Neuron (in vitro differentiated cells): Measurements from ENCODE around the gene SYP.

Source experiments
- H2AFZ ChIP-seq: one replicate; pipeline ENCODE4 v1.6.1; 2013; ENCODE audit warnings: low read depth, mild to moderate bottlenecking, inconsistent platforms, low read length, moderate library complexity
- H3K27me3 ChIP-seq: one replicate; pipeline ENCODE4 v1.6.1; 2013; ENCODE audit warnings: low read length; ENCODE audit not compliant: insufficient read depth
- H3K36me3 ChIP-seq: one replicate; pipeline ENCODE4 v1.6.1; 2013; ENCODE audit warnings: low read length; ENCODE audit not compliant: insufficient read depth
- H3K4me1 ChIP-seq: one replicate; pipeline ENCODE4 v1.6.1; 2013; ENCODE audit warnings: low read length; ENCODE audit not compliant: insufficient read depth
- H3K4me3 ChIP-seq: 2 replicates; pipeline ENCODE4 v1.5.1; 2013; ENCODE audit warnings: mild to moderate bottlenecking, low read length, moderate library complexity
- H3K9me3 ChIP-seq: one replicate; pipeline ENCODE4 v1.6.1; 2013; ENCODE audit warnings: low read length

Gene SYP

DNA sequence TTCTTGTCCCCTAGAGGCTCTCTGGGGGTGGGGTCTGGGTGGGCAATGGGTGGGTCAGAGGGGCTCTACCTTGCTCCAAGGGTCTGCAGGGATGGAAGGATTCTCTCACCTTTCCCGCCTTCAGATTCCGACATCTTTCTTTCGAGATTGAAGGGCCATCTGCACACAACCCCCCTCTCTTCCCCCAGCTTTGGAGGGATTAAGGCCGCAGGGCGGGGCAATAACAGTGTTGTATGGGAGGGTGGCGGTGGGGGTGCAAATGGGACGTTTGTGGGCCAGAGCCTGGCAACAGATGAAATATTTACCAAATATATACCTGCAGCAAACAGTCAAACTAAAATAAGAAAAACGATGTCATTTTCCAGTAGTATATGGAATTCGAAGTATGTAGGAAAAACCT is 33.2 kb upstream of the SYP start, which contains the start of gene CACNA1F:
Gene CACNA1F (minus strand): TSS at position 165 of the 400 bp plus-strand sequence. CDS start 31 bp downstream, at position 134.
- no peak within 1 kb of the TSS for H2AFZ ChIP-seq
- H3K36me3 ChIP-seq = no peaks in the 10 kb centered on the region
- no peaks in the 10 kb centered on the region for H3K4me1 ChIP-seq
- H3K27me3 ChIP-seq = no peaks in the 10 kb centered on the region
- H3K9me3 ChIP-seq = no peaks in the 10 kb centered on the region
- no peak within 1 kb of the TSS for H3K4me3 ChIP-seq

DNA sequence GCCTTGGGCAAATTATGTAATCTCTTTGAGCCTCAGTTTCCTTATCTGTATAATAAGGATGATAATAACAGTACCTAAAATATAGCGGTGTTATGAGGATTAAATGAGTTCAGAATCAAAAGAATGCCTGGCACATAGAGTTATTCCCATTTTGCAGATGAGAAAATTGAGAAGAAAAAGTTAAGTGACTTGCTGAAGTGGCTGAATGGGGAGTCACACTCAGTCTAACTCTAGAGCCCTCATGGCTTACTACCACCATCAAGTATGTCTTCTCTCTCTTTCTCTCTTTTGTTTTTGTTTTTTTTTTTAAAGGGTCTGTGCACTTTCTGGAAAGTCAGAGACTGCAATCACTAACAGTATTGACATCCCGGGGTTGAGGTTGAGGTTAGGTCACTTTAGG is 32.5 kb upstream of the SYP start:
- H3K36me3 ChIP-seq = no peaks in the 10 kb centered on the region
- H3K4me3 ChIP-seq = no peak overlapping the region
- H3K27me3 ChIP-seq = no peaks in the 10 kb centered on the region
- H2AFZ ChIP-seq = no peak overlapping the region
- no peaks in the 10 kb centered on the region for H3K4me1 ChIP-seq
- no peaks in the 10 kb centered on the region for H3K9me3 ChIP-seq

DNA sequence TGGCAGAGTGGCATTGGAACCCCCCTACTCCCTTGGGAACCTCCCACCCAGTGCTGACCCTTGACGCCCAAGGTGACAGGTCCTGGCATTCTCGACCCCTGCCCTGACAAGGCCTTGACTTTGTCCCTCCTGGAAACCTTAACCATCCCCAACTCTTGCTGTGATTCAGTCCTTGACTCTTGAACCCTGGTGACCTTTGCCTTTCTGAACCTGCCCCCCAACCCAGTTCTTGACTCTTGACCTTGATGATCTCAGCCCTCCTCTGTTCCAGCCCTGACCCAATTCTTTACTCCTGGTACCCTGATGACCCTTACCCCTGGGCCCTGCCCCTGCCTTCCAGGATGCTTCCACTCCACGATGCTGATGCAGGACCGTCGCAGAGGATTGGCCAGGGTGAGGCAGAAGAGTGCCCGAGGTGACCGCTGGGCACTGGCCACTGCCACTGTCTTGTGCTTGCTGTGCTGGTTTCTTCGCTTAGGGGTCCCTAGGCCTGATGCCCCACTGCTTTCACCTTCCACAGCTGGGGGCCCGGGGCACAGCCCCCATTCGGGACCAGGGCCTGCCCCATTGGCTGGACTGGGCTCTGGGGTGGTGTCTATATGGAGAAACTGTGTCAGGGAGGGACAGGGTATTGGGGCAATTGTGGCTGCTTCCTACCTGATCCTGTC is 31.5 kb upstream of the SYP start:
- Histone ChIP-seq H3K4me1 (no peaks in the 10 kb centered on the region), H3K9me3 (no peaks in the 10 kb centered on the region), H3K4me3 (no peak overlapping the region), H3K27me3 (no peaks in the 10 kb centered on the region), H3K36me3 (no peaks in the 10 kb centered on the region), H2AFZ (no peak overlapping the region)

DNA sequence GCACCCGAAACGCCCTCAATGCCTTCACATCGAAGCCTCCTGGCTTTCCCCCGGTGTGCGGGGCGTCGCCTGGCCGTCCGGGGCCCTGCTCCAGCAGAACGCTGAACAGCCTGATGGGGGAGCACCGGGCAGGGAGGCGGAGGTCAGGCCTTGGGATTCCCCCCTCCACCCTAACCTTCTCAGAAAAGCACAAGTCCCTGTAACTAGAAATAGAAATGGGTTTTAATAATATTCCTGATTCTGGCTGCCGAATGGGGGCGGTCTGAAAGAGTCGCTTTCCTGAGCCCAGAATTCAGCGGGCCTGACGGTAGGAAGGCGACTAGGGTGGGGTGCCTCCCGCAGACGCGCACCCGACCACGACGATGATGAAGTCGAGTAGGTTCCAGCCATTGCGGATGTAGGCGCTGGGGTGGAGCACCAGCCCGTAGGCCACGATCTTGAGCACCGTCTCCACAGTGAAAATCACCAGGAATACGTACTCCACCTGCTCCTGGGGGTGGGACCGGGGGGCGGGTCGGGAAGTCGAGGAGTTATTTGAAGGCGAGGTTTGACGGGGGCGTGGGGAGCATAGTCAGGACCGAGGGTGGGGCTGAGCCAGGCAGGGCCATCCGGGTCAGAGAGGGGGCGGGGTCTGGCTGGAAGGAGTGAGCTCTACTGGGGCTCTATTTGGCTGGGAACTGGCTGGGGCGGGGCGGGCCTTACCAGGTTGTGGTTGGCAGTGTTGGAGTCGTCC is 30.7 kb upstream of the SYP start:
- H3K36me3 ChIP-seq = no peaks in the 10 kb centered on the region
- H3K9me3 ChIP-seq = no peaks in the 10 kb centered on the region
- H3K4me1 ChIP-seq = no peaks in the 10 kb centered on the region
- H3K27me3 ChIP-seq = no peaks in the 10 kb centered on the region
- no peak overlapping the region for H2AFZ ChIP-seq
- H3K4me3 ChIP-seq = no peak overlapping the region

DNA sequence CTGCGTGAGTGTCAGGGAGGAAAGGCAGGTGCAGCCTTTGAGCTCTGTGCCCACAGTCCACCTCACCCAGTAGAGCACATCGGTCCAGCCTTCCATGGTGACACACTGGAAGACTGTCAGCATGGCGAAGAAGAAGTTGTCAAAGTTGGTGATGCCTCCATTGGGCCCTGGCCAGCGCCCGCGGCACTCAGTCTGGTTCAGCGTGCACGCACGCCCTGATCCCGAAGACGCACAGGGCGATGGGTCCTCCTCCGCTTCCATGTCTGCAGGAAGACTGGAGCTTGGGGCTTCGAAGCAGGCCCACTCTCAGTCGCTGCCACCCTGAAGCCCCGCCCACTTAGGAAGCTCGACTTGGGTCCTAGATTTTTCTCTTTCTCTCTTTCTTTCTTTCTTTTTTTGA is 28.2 kb upstream of the SYP start:
- H3K36me3 ChIP-seq = no peaks in the 10 kb centered on the region
- peaks cover 6% of the 10 kb centered on the region for H3K27me3 ChIP-seq
- no peak overlapping the region for H3K4me3 ChIP-seq
- H2AFZ ChIP-seq = no peak overlapping the region
- H3K4me1 ChIP-seq = no peaks in the 10 kb centered on the region
- H3K9me3 ChIP-seq = no peaks in the 10 kb centered on the region

DNA sequence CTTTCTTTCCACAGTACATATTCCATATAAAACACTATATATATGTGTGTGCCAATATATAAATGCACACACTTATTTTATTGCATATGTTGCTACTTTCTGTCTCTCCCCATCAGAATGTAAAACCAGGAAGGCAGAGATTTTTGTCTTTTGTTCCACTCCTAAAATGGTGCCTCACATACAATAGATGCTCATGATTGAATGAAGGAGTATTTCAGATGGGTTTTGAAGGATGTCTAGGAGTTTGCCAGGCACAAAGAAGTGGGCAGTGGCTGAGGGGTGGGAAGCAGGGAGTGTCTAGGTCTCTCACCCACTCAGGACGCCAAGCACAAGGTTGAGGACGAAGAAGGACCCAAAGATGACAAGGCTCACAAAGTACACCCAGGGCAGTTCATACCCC is 27.7 kb upstream of the SYP start:
- Histone ChIP-seq H3K27me3 (peaks cover 6% of the 10 kb centered on the region), H3K9me3 (no peaks in the 10 kb centered on the region), H3K4me1 (no peaks in the 10 kb centered on the region), H3K4me3 (no peak overlapping the region), H3K36me3 (no peaks in the 10 kb centered on the region), H2AFZ (no peak overlapping the region)

DNA sequence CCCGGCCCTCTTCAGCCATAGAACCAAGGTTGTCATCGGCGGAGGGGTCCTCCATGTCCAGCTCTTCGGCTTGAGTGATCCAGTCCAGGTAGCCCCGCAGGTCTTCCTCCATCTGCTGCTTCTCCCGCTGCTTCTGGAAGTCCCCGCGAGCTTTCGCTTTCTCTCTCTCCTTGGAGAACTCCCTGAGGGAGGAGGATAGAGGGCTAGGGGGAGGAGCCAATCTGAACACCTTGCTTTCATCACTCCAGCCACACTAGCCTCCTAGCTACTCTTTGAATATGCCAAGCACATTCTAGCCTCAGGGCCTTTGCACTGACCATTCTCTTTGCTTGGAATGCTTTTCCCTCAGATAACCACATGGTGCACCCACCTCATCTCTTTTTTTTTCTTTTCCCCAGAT is 27.0 kb upstream of the SYP start:
- no peak overlapping the region for H3K4me3 ChIP-seq
- H3K36me3 ChIP-seq = no peaks in the 10 kb centered on the region
- no peak overlapping the region for H2AFZ ChIP-seq
- no peaks in the 10 kb centered on the region for H3K4me1 ChIP-seq
- no peaks in the 10 kb centered on the region for H3K9me3 ChIP-seq
- peaks cover 6% of the 10 kb centered on the region for H3K27me3 ChIP-seq

DNA sequence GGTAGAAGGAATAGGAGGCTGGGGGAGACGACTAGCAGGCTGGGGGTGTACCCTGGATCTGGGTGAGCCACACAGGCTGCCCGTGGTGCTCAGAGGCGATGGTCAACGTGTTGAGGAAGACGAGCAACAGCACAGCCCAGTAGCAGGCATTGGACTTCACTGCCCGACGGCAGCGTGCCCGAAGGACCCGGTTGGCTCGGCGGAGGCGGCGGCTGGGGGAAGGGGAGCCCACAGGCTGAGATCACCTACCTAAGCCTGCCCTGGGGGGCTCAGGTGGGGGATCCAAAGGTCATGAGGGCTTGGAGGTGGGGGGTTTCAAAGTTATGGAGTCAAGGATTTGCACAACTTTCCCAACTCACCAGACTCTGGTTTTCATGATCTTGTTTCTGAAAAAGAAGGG is 25.9 kb upstream of the SYP start:
- Histone ChIP-seq H3K36me3 (no peaks in the 10 kb centered on the region), H3K4me1 (no peaks in the 10 kb centered on the region), H3K27me3 (peaks cover 6% of the 10 kb centered on the region), H3K4me3 (no peak overlapping the region), H2AFZ (no peak overlapping the region), H3K9me3 (no peaks in the 10 kb centered on the region)

DNA sequence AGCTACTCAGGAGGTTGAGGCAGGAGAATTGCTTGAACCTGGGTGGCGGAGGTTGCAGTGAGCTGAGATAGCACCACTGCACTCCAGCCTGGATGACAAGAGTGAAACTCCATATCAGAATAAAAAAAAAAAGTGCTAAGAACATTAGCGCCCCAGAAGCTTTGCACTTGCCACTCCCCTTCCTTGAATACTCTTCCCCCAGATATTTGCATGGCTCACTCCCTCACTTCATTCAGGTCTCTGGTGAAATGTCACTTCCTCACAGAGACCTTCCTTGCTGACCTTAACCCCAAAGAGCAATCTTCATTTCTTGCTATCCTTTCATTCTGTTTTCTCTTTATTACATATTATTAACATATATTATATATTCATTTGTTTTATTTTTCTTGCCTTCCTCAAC is 21.9 kb upstream of the SYP start:
- no peaks in the 10 kb centered on the region for H3K4me1 ChIP-seq
- no peaks in the 10 kb centered on the region for H3K36me3 ChIP-seq
- H3K9me3 ChIP-seq = no peaks in the 10 kb centered on the region
- H2AFZ ChIP-seq = no peak overlapping the region
- H3K27me3 ChIP-seq = peaks cover 8% of the 10 kb centered on the region
- H3K4me3 ChIP-seq = no peak overlapping the region

DNA sequence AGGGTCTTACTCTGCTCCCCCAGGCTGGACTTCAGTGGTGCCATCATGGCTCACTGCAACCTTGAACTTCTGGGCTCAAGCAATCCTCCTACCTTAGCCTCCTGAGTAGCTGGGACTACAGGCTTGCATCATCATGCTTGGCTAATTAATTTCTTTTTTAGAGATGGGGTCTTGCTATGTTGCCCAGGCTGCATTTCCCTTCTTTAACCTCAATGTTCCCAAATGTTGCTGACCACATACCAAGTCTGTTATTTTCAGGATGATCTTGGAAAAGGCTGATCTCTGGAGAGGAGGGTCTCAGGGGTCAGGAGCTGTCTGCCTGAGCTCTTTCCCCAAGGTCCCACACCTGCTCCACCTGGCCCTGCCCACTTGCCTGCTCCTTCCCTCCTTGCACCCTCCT is 20.1 kb upstream of the SYP start:
- Histone ChIP-seq H3K27me3 (peaks cover 8% of the 10 kb centered on the region), H3K9me3 (no peaks in the 10 kb centered on the region), H3K4me1 (no peaks in the 10 kb centered on the region), H3K36me3 (no peaks in the 10 kb centered on the region), H3K4me3 (no peak overlapping the region), H2AFZ (no peak overlapping the region)

DNA sequence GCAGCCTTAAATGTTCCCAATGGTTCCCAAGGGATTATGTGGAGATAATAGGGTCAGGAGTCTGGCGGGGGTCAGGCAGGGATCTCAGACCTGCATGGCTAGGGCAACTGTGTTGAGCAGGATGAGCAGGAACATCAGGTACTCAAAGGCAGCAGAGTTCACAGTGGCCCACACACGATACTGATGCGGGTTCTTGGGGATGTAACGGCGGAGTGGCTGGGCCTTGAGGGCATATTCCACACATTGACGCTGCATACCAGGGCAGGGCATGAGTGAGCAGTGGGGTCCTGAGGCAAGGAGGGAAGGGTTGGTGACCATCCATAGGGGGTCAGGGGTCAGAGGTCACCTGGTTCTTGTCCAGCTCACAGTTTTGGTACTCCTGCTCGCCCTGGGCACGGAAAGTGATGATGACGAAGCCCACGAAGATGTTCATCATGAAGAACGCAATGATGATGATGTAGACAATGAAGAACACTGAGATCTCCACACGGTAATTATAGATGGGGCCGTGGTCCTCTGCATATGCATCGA is 15.1 kb upstream of the SYP start:
- Histone ChIP-seq H3K4me3 (no peak overlapping the region), H3K27me3 (peaks cover 2% of the 10 kb centered on the region), H3K4me1 (no peaks in the 10 kb centered on the region), H2AFZ (no peak overlapping the region), H3K36me3 (no peaks in the 10 kb centered on the region), H3K9me3 (no peaks in the 10 kb centered on the region)

DNA sequence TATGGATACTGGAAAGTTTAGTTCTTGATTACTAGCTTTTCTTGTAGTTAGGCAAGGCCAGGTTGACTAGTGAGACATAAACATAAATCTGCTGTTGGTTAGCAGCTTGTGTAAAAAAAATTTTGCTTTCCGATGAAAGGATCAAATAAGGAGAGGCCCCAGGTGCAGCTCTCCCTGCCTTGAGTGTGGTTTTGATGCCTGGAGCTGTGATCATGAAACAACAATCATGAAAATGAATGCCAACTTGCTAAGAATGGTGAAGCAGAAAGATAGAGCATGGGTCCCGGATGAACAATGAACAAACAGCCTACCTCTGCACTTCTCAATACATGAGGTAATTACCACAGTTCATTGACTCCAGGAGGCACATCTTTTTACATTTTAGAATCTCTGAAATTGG is 14.4 kb upstream of the SYP start:
- H3K9me3 ChIP-seq = no peaks in the 10 kb centered on the region
- H3K36me3 ChIP-seq = no peaks in the 10 kb centered on the region
- H3K4me3 ChIP-seq = no peak overlapping the region
- H2AFZ ChIP-seq = no peak overlapping the region
- H3K4me1 ChIP-seq = no peaks in the 10 kb centered on the region
- H3K27me3 ChIP-seq = peaks cover 2% of the 10 kb centered on the region

DNA sequence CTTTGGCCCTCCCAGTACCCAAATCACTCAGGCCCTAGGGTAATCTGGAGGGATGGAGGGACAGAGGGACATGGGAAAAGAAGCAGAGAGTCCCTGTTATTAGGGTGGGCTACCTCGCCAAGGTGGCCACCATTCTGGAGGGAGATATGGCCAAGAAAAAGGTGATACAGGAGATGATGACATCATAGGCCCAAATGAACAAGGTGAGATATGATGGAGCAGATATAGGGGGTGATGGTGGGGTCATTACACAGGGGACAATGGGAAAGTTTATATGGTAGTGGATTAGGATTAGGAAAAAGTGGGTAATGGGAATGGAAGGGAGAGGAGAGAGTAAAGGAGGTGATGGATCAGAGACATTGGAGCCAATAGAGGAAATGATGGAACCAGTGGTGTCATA is 12.9 kb upstream of the SYP start:
- Histone ChIP-seq H3K27me3 (peaks cover under 1% of the 10 kb centered on the region), H2AFZ (no peak overlapping the region), H3K4me1 (no peaks in the 10 kb centered on the region), H3K9me3 (no peaks in the 10 kb centered on the region), H3K4me3 (no peak overlapping the region), H3K36me3 (no peaks in the 10 kb centered on the region)
